ENCODE measurements around the gene C17orf67.
A peak's percentile ranks its signal among the peaks of the same experiment; 100 is the strongest.

C17orf67 gene

DNA sequence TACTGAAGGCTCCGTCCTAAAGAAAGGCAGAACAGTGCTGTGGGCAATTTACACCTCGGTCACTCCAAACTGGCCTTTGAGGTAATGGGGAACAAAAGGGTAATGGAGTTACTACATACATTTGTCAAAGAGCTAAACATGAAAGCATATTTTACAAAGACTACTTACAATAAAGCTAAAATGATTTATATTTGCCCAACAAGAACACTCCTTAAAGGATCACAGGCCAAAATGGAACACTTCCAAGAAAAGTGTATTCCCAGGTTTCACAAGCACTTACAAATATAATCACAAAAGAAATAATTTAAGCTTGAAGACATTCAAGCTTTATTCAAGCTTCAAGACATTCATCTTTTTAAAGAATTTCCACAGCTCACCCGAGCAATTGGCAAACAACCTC lies 29.3 kb downstream of the C17orf67 start:
- no peak for DNase-seq

- DNase-seq = no peak
Observed at GRCh38 chr17:56803071-56803470, 30.6 kb downstream of the C17orf67 start.

GRCh38 chr17:56801459-56802178 lies 32.1 kb downstream of the C17orf67 start:
- no peak for DNase-seq

GRCh38 chr17:56798916-56799315 lies 34.8 kb downstream of the C17orf67 start:
- peak; percentile 82 for DNase-seq

DNA sequence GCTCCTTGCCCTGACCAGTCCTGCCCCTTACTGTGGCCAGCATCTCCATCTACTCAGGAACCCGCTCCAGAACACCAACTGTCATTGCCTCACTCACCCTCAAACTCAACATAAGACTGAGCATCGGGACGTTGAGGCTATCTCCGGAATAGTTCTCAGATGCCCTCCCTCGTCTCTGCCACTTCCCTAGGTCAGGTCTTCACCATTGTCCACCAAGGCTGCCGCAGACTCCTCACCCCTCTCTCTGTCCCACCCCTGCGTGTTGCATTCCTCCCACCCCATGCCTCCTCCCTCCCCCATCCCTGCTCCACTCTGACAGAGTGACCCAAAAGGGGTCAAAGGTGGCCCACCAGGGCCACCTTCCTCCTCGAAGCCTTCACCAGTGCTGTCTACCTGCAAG lies 37.2 kb downstream of the C17orf67 start:
- DNase-seq = no peak

GRCh38 chr17:56795221-56795865 lies 38.4 kb downstream of the C17orf67 start:
- DNase-seq = no peak

DNA sequence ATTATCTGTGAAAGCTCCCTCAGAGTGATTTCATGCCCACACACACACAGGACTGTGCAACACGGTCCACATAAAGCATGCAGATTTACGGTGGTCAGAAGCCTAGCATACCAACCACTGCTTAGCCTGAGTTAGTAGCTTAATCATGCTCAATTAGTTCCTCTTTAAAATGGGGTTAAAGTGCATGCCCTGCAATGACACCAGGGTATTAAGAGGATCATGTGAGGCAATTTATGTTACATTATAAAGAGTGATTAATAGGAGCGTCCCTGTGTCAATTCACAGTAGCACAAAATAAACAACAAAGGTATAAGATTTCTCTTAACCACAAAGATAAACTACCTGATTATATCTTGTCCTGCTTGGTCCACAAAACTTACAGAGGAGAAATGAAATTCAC lies 39.8 kb downstream of the C17orf67 start:
- DNase-seq = no peak

GRCh38 chr17:56793531-56793930 lies 40.2 kb downstream of the C17orf67 start:
- no peak for DNase-seq

GRCh38 chr17:56792267-56792666 lies 41.5 kb downstream of the C17orf67 start:
- DNase-seq = no peak

DNA sequence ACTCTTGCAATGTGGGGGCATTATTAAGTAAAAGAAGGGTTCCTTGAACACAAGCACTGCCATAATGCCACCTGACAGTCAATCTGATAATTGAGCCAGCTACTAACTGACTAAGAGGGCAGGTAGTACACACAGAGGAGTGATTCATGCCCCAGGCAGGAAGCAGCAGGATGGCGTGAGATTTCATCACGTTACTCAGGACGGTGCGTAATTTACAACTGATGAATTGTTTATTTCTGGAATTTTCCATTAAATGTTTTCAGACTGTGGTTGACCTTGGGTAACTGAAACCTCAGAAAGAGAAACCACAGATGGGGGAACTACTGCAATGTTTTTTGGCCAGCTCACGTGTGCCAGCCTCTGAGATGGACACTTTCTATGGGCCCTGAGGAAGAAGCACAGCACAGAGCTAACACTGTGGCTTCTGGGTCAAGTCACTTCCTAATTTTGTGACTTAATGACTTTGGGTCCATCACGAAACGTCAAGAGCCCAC lies 46.7 kb downstream of the C17orf67 start:
- peak; percentile 83 for DNase-seq

- no peak for DNase-seq
Observed at GRCh38 chr17:56785997-56786680, 47.6 kb downstream of the C17orf67 start.

DNA sequence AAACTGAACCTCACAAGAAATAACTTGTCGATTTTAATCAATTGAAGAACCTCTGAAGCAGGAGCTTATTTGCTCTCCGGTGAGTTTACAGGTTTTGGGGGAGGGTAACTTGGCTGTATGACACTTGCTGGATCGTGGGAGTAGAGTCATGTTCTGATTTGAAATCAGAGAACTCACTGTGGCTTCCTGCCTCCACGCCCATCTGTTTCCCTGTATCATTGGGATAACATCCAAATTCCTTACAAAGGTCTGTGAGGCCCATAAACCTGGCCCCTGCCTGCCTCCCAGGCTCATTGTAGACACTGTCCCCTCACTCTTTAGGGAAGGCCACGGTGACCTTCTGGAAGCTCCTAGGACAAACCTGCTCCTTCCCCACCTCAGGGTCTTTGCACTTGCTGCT lies 48.3 kb downstream of the C17orf67 start:
- no peak for DNase-seq

DNA sequence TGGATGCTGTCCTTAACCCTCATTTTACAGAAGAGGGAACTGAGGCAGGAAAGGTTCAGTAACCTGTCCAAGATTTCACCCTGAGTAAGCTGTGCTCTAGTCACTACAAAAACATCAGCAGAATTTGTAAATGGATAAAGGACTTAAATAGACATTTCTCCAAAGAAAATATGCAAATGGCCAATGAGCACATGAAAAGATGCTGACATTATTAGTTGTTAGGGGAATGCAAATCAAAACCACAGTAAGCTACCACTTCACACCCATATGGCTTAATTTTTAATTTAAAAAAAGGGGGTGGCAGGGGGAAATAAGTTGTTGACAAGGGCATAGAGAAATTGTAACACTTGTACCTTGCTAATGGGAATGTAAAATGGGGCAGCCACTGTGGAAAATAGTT lies 51.4 kb downstream of the C17orf67 start:
- no peak for DNase-seq

DNA sequence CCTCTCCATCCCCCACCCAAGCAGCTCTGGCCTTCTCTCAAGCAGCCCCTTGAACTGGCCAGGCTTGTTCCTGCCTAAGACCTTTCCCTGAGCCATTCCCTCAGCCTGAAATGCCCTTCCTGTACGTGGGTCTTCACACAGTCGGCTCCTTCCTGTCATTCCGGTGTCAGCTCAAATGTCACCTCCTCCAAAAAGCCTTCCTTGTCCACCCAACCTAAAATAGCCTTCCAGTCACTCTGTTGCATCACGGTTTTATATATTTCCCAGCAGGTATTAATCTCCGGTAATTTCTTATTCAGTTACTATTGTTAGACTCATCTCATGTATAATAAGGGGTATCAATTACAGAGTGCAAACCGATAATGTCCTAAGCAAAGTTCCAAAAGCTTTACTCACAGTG lies 51.8 kb downstream of the C17orf67 start:
- no peak for DNase-seq

DNA sequence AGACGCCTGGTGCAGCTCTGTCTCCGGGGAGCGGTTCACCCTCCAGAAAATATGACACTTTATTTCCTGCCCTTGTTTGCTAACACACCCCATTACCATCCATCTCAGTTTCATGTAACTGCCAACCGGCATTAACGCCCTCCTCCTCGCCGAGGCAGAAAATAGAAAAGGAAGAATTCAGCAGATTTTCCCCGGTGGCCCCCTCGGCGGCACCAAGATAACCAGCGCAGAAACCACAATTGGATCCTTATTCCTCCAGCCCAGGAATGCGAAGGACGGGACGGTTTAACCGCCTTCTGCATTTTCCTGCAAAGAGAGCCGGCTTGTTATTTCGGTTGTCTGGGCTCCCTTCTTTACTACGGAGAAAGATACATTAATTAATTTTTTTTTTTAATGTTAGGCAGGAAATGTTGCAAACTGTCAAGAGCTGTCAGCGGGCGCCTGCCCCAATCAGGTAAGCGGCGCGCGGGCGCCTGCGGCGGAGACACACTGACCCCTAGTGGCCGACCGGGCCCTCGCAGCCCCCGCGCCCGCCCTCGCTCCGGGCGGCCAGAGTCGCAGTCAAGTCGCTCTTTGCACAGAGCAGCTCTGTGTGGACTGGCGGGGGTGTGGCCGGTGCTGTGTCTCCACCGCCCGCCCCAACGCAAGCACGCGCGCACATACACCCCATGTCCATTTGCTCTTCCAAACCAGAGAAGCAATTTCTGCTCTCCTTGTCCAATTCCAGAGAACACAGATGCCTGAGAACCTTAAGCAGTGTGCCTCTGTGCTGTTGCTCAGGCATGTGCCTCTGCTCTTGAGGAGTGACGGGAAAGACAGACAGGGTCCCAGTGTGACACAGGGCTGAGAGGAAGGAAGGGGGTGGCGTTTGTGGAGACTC lies 53.6 kb downstream of the C17orf67 start:
- DNase-seq = peak; percentile 87

DNA sequence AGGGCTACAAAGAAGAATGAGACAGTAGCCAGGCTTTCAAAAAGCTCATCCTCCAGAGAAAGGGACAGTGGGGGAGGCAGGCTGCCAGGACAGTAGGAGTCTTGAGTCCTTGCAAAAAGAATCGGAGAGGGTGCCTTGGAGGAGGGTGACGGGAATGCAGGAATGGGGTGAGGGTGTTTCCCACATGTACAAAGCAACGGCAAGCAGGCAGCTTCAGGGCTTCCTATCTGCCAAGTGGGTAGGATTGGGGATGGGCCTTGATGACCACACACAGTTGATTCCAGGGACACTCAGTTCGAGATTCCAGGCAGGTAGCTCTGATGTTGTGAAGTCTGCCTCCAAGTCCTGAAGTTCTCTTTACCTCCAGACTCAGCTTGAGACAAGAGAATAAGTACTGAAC lies 54.4 kb downstream of the C17orf67 start:
- DNase-seq = no peak

GRCh38 chr17:56778898-56779297 lies 54.8 kb downstream of the C17orf67 start:
- no peak for DNase-seq

- DNase-seq = no peak
Observed at GRCh38 chr17:56777859-56778258, 55.9 kb downstream of the C17orf67 start.

- DNase-seq = no peak
Observed at GRCh38 chr17:56774650-56775049, 59.1 kb downstream of the C17orf67 start.

DNA sequence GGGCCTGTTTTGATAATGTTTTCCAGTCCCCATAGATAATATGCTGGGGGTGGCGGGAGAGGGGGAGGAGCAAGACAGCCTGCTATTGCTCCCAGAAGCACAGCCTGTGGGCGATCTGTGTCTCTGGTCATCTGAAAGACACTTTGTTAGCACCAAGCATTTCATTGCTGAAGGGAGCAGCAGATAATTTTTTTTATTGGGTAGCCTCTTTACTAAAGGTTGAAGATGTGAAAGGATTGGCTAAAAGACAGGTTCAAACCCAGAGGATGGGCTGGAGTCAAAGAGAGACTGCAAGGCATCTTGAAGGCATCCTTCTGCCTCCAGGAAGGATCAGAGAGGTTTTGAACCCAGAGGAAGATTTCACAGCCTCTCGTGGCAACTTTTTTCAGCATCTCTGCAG lies 60.6 kb downstream of the C17orf67 start:
- no peak for DNase-seq

DNA sequence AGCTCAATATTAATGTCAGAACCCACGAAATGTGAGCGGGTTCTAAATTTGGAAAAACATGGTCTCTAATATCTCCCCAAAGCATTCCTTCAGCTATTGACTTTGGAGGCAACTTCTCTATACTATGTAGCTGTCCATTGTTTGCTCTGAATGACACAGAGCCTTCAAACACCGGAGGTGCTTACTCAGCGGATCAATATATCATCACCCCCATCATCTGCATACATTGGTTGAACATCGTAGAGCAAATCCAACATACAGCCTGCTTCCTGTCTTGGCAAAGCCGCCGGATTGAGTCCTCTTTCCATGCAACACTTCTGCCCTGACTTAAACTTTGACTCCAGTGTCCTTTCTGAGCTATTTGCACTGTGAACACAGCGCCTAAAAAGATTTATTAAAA lies 61.3 kb downstream of the C17orf67 start:
- DNase-seq = no peak

DNA sequence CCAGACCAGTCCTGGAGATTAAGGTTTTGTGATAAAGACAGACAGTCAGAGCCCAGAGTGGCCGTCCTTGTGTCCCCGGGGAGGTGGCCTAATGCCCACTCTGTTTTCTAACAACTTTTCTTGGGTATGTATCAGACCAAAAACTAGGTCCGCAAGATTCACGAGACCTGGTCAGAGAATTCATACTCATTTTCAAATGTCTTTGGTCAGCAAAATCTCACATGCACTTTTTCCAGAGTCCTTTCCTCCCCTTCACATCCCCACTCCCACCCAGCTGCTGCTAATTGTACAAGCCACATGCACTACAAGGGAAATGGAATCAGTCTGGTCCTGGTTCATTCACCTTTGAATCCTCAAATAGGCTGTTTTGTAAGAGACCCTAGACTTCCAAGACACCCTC lies 61.7 kb downstream of the C17orf67 start:
- no peak for DNase-seq

DNA sequence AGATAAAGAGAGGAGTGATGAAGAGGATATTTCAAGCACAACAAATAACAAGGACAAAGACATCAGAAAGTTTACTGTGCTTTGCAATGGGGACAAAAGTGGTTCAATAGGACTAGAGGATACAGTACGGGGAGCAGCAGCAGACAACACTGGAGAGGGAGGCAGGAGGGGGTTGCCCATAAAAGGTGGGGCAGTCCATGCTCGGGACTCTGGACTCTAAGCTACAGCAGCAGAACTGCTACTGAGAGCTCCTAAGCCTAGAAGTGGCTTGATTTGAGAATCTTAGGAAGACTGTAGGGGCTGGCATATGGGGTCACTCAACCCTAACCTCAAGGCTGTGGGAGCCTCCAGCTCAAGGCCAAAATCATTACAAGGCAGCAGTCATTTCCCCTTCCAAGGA lies 62.2 kb downstream of the C17orf67 start:
- DNase-seq = no peak

Data from OCI-M1 (cell line).